Vagina (tissue), 2 donors: ENCODE results near the gene DTYMK. TPM values are rescaled to one million over a fixed set of nuclear protein-coding genes. Genes with fewer than 3 reads are reported as not detected.

Experiments
- DNase-seq, 2 donors: peaks; one replicate each; pipeline ENCODE4 v3.0.0-alpha.2; 2017; ENCODE audit errors: extremely low spot score in 2 of 2
- H3K27ac ChIP-seq: fragments of 200-600 bp; sonication (generic); one replicate; pipeline ENCODE4 v1.5.1; 2019
- H3K27me3 ChIP-seq: fragments of 200-600 bp; sonication (generic); one replicate; pipeline ENCODE4 v1.5.1; 2019
- H3K36me3 ChIP-seq, 2 donors: fragments of 200-600 bp; sonication (generic); one replicate each; pipeline ENCODE4 v1.5.1; 2017 to 2019
- H3K4me1 ChIP-seq: fragments of 200-600 bp; sonication (generic); one replicate; pipeline ENCODE4 v1.5.1; 2019
- H3K4me3 ChIP-seq, 2 donors: fragments of 200-600 bp; sonication (generic); 1 replicate in 1 of 2; 2 replicates in 1 of 2; pipeline ENCODE4 v1.5.1; 2016 to 2019
- H3K9me3 ChIP-seq: fragments of 200-600 bp; sonication (generic); one replicate; pipeline ENCODE4 v1.5.1; 2019
- CTCF ChIP-seq, 3 experiments: fragments of 450-650 bp in 2 of 3; fragments of 200-600 bp in 1 of 3; sonication (generic) in 1 of 3; IDR thresholded peaks; one replicate each; pipeline ENCODE4 v1.5.1; 2017 to 2019; ENCODE audit warnings: antibody characterized with exemption in 3 of 3, mild to moderate bottlenecking in 2 of 3, moderate library complexity in 2 of 3
- POLR2A ChIP-seq, 2 donors: fragments of 450-650 bp; IDR thresholded peaks; one replicate each; pipeline ENCODE4 v1.6.1; 2017; ENCODE audit warnings: antibody characterized with exemption in 2 of 2, mild to moderate bottlenecking in 2 of 2, moderate library complexity in 2 of 2
- POLR2AphosphoS5 ChIP-seq, 2 donors: sonication (generic); formaldehyde crosslinking; IDR thresholded peaks; one replicate each; pipeline ENCODE4 v1.9.0; 2017; ENCODE audit warnings: antibody characterized with exemption in 2 of 2, mild to moderate bottlenecking in 2 of 2, low read depth in 1 of 2; ENCODE audit not compliant: insufficient read depth in 1 of 2
- intact Hi-C: fragments of 100-400 bp; cut with DNase I; formaldehyde crosslinking; loops from one replicate; pipeline ENCODE4 v1.15.1; 2023
- total RNA-seq: library from RNA; depleted of rRNA; stranded (reverse); fragments of >200 nt; gene quantifications from one replicate; pipeline ENCODE4 v1.2.3, GENCODE V29; 2016

DTYMK gene
- total RNA-seq, 1 donor from 2014 or later = 14.7 TPM

GRCh38 chr2:241670333-241671110 lies 16.1 kb downstream of the DTYMK start:
- TF ChIP-seq CTCF (IDR thresholded peaks at IDR 0.05) (no peak), POLR2A (IDR thresholded peaks at IDR 0.05) (no peak), POLR2AphosphoS5 (IDR thresholded peaks at IDR 0.05; ENCODE audit: insufficient read depth in 1 of 2, low read depth in 1 of 2) (no peak)
- no peak for DNase-seq
- Histone ChIP-seq H3K4me1 (no peaks in the 10 kb centered on the region), H3K27me3 (no peaks in the 10 kb centered on the region), H3K36me3 (peaks cover 0 to 63% of the 10 kb centered on the region in 2 donors), H3K27ac (no peak overlapping the region), H3K4me3 (no peak overlapping the region), H3K9me3 (no peaks in the 10 kb centered on the region)
- intact Hi-C loops = no loop called here

- no peak overlapping the region for H3K4me3 ChIP-seq
- H3K4me1 ChIP-seq = no peaks in the 10 kb centered on the region
- TF ChIP-seq POLR2A (IDR thresholded peaks at IDR 0.05) = no peak
- TF ChIP-seq CTCF (IDR thresholded peaks at IDR 0.05) = no peak
- no peak for TF ChIP-seq POLR2AphosphoS5 (IDR thresholded peaks at IDR 0.05; ENCODE audit: insufficient read depth in 1 of 2, low read depth in 1 of 2)
- H3K9me3 ChIP-seq = no peaks in the 10 kb centered on the region
- DNase-seq = no peak
- H3K27me3 ChIP-seq = no peaks in the 10 kb centered on the region
- H3K27ac ChIP-seq = no peak overlapping the region
- intact Hi-C loops = no loop called here
- peaks cover 0 to 63% of the 10 kb centered on the region in 2 donors for H3K36me3 ChIP-seq
Observed at GRCh38 chr2:241668839-241669238, 17.8 kb downstream of the DTYMK start.

- peaks cover 0 to 63% of the 10 kb centered on the region in 2 donors for H3K36me3 ChIP-seq
- no peak overlapping the region for H3K27ac ChIP-seq
- intact Hi-C loops = no loop called here
Observed at GRCh38 chr2:241668354-241668753, 18.3 kb downstream of the DTYMK start.

GRCh38 chr2:241666627-241667400 lies 19.8 kb downstream of the DTYMK start:
- H3K9me3 ChIP-seq = no peaks in the 10 kb centered on the region
- no peak overlapping the region for H3K27ac ChIP-seq
- peaks cover 0 to 49% of the 10 kb centered on the region in 2 donors for H3K36me3 ChIP-seq
- TF ChIP-seq CTCF (IDR thresholded peaks at IDR 0.05) (no peak), POLR2A (IDR thresholded peaks at IDR 0.05) (no peak), POLR2AphosphoS5 (IDR thresholded peaks at IDR 0.05; ENCODE audit: insufficient read depth in 1 of 2, low read depth in 1 of 2) (no peak)
- H3K4me3 ChIP-seq = no peak overlapping the region
- no peaks in the 10 kb centered on the region for H3K27me3 ChIP-seq
- intact Hi-C loops = no loop called here
- no peaks in the 10 kb centered on the region for H3K4me1 ChIP-seq
- DNase-seq = no peak

More at GRCh38 chr2:241668354-241668753, 18.3 kb downstream of the DTYMK start:
- TF ChIP-seq CTCF (IDR thresholded peaks at IDR 0.05) = no peak
- no peak for TF ChIP-seq POLR2A (IDR thresholded peaks at IDR 0.05)
- no peak for TF ChIP-seq POLR2AphosphoS5 (IDR thresholded peaks at IDR 0.05; ENCODE audit: insufficient read depth in 1 of 2, low read depth in 1 of 2)
- no peaks in the 10 kb centered on the region for H3K9me3 ChIP-seq
- H3K4me1 ChIP-seq = no peaks in the 10 kb centered on the region
- H3K4me3 ChIP-seq = no peak overlapping the region
- no peaks in the 10 kb centered on the region for H3K27me3 ChIP-seq
- no peak for DNase-seq
